Subcutaneous adipose tissue (tissue), 4 donors: ENCODE measurements around the gene CDCP1. TPM values are rescaled to one million over a fixed set of nuclear protein-coding genes. Genes with fewer than 3 reads are reported as not detected.

Source experiments
- CTCF ChIP-seq: fragments of 450-650 bp; IDR thresholded peaks from one replicate; pipeline ENCODE4 v1.5.1; 2016; ENCODE audit warnings: low read depth, mild to moderate bottlenecking, control low read depth, antibody characterized with exemption, moderate library complexity
- total RNA-seq, 4 donors: library from RNA; depleted of rRNA; stranded (reverse); fragments of >200 nt; gene quantifications; one replicate each; pipeline ENCODE4 v1.1.0, GENCODE V29; 2016

Gene CDCP1
- total RNA-seq, 4 donors from 2014 or later = 0.19 to 11.6 (median 2.1) TPM

GRCh38 chr3:45057557-45057956 is 88.6 kb downstream of the CDCP1 start:
- TF ChIP-seq CTCF = no peak

DNA sequence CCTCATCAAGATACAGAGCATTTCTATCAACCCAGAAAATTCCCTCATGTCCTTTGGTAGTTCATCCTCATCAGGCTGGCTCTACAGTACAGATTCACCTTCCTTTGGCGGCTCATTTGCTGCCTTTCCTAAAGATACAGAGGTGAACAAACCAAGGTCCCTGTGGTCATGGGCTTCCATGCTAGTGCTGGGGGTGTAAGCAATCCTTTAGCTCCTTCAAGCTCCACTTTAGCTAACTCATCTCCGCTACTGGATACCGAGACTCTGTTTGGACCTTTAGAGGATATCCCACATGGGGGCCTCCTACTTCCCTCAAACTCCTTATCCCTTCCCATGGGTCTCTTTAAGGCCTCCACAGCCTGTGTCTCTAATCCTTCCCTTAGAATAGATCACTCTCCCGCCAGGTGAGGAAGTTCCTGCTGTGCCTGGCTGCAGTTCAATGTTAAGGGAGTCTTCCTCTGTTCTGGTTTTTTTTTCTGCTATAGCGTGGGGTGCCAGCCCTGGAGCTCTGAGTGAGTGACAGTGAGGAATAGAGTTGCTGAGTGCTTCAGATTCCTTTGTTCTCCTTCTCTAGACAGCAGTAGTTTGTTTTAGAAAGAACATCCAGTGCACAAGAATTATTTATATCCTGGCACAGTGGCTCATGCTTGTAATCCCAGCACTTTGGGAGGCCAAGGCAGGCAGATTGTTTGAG is 89.4 kb downstream of the CDCP1 start:
- no peak for TF ChIP-seq CTCF

DNA sequence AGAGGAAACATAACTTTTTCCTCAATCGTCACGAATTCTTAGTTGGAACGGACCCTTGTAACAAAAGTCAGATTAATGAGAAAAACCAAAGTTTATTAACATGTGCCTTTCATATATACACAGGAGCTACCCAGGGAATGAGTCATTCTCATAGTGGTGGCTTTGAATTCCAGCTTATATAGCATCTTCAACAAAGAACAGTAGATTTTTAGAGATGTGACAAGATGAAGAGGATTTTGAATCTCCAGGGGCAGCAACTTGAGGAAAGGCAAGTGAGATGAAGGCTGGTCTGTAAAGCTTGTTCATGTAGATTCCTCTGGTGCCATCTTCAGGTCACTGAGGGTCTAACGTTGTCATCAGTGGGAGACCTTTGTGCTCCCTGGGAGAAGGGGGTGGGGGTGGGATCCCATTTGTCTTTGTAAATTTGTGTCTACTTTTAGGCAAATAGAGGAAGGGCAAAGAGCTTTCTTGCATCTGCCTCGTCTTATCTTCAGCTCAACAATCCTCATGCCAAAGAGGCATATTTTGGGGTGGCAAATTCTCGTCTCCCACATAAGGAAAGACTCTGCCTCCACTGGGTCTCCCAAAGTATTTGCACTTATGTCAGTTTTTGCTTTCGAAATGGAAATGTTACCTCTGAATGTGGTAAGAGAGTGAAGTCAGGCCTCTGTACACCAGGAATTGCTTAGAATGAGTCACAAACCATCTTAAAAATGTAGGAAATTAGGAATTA is 90.6 kb downstream of the CDCP1 start:
- TF ChIP-seq CTCF = no peak

- TF ChIP-seq CTCF = no peak
Observed at GRCh38 chr3:45055032-45055410, 91.2 kb downstream of the CDCP1 start.

DNA sequence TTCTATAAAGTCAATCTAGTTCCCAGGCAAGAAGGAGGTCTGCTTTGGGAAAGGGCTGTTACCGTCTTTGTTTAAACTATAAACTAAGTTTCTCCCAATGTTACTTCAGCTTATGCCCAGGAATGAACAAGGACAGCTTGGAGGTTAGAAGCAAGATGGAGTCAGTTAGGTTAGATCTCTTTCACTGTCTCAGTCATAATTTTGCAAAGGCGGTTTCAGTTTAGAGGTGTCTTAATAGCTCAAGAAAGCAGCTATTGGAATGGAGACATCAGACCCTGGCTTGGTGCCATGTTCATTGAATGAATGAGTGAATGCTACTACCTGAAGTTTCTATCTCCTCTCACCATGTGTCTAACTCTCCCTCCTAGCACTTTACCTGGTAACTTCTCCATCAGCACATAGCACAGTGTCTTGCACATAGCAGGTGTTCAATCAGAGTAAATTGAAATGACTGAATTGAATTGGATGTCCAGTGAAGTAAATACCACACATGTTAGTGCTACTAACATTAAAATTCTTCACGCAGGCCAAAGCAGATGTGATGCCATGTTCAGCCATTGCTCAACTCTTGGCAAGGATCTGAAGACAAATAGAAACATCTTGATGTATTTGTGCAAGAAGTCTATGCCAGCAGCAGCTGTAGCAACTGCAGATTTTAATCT is 91.9 kb downstream of the CDCP1 start:
- TF ChIP-seq CTCF = no peak

- no peak for TF ChIP-seq CTCF
Observed at GRCh38 chr3:45051685-45052084, 94.5 kb downstream of the CDCP1 start.

- TF ChIP-seq CTCF = no peak
Observed at GRCh38 chr3:45049807-45050206, 96.4 kb downstream of the CDCP1 start.
